Epithelial cell of proximal tubule (primary cell): ENCODE measurements around the gene MRPL34. TPM values are rescaled to one million over a fixed set of nuclear protein-coding genes. Genes with fewer than 3 reads are reported as not detected.

Experiments used
- DNase-seq: peaks from one replicate; pipeline ENCODE4 v3.0.0-alpha.2; 2011; ENCODE audit warnings: low read depth
- H3K4me3 ChIP-seq: 2 replicates; pipeline ENCODE4 v1.5.1; 2011; ENCODE audit warnings: low read depth, mild to moderate bottlenecking, low read length
- CTCF ChIP-seq: conservative IDR thresholded peaks from 2 replicates; pipeline ENCODE4 v1.5.1; 2012; ENCODE audit warnings: low read depth, mild to moderate bottlenecking, low read length
- total RNA-seq: library from RNA; depleted of rRNA; stranded (reverse); fragments of >200 nt; gene quantifications from 2 replicates; pipeline ENCODE4 v1.2.3, GENCODE V29; 2015

The MRPL34 gene
- total RNA-seq, 1 donor from 2014 or later, result 121 TPM

GRCh38 chr19:17321655-17322489 lies 16.2 kb downstream of the MRPL34 start:
- H3K4me3 ChIP-seq, result no peak overlapping the region
- no peak for DNase-seq
- no peak for TF ChIP-seq CTCF

GRCh38 chr19:17322854-17323253 lies 17.2 kb downstream of the MRPL34 start:
- no peak for DNase-seq
- no peak for TF ChIP-seq CTCF
- no peak overlapping the region for H3K4me3 ChIP-seq

- DNase-seq, result no peak
These were observed 17.8 kb downstream of the MRPL34 start for GRCh38 chr19:17323300-17323963.

GRCh38 chr19:17323964-17324332 lies 18.3 kb downstream of the MRPL34 start:
- DNase-seq, result no peak
- TF ChIP-seq CTCF, result no peak
- no peak overlapping the region for H3K4me3 ChIP-seq

More at GRCh38 chr19:17323300-17323963, 17.8 kb downstream of the MRPL34 start:
- H3K4me3 ChIP-seq, result no peak overlapping the region
- no peak for TF ChIP-seq CTCF

GRCh38 chr19:17324357-17325114 lies 18.9 kb downstream of the MRPL34 start:
- TF ChIP-seq CTCF, result no peak
- DNase-seq, result no peak
- no peak overlapping the region for H3K4me3 ChIP-seq

- no peak overlapping the region for H3K4me3 ChIP-seq
- no peak for DNase-seq
- TF ChIP-seq CTCF, result no peak
These were observed 19.5 kb downstream of the MRPL34 start for GRCh38 chr19:17325133-17325532.
